ENCODE results near the gene NCKAP5L.
"Not testable (repeated sequence)": the region's sequence is repeated elsewhere in the genome, so short reads cannot be mapped to it uniquely, and the experiment has no call there.

The NCKAP5L gene, protein sequence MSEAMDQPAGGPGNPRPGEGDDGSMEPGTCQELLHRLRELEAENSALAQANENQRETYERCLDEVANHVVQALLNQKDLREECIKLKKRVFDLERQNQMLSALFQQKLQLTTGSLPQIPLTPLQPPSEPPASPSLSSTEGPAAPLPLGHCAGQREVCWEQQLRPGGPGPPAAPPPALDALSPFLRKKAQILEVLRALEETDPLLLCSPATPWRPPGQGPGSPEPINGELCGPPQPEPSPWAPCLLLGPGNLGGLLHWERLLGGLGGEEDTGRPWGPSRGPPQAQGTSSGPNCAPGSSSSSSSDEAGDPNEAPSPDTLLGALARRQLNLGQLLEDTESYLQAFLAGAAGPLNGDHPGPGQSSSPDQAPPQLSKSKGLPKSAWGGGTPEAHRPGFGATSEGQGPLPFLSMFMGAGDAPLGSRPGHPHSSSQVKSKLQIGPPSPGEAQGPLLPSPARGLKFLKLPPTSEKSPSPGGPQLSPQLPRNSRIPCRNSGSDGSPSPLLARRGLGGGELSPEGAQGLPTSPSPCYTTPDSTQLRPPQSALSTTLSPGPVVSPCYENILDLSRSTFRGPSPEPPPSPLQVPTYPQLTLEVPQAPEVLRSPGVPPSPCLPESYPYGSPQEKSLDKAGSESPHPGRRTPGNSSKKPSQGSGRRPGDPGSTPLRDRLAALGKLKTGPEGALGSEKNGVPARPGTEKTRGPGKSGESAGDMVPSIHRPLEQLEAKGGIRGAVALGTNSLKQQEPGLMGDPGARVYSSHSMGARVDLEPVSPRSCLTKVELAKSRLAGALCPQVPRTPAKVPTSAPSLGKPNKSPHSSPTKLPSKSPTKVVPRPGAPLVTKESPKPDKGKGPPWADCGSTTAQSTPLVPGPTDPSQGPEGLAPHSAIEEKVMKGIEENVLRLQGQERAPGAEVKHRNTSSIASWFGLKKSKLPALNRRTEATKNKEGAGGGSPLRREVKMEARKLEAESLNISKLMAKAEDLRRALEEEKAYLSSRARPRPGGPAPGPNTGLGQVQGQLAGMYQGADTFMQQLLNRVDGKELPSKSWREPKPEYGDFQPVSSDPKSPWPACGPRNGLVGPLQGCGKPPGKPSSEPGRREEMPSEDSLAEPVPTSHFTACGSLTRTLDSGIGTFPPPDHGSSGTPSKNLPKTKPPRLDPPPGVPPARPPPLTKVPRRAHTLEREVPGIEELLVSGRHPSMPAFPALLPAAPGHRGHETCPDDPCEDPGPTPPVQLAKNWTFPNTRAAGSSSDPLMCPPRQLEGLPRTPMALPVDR (N-terminal part only)

DNA sequence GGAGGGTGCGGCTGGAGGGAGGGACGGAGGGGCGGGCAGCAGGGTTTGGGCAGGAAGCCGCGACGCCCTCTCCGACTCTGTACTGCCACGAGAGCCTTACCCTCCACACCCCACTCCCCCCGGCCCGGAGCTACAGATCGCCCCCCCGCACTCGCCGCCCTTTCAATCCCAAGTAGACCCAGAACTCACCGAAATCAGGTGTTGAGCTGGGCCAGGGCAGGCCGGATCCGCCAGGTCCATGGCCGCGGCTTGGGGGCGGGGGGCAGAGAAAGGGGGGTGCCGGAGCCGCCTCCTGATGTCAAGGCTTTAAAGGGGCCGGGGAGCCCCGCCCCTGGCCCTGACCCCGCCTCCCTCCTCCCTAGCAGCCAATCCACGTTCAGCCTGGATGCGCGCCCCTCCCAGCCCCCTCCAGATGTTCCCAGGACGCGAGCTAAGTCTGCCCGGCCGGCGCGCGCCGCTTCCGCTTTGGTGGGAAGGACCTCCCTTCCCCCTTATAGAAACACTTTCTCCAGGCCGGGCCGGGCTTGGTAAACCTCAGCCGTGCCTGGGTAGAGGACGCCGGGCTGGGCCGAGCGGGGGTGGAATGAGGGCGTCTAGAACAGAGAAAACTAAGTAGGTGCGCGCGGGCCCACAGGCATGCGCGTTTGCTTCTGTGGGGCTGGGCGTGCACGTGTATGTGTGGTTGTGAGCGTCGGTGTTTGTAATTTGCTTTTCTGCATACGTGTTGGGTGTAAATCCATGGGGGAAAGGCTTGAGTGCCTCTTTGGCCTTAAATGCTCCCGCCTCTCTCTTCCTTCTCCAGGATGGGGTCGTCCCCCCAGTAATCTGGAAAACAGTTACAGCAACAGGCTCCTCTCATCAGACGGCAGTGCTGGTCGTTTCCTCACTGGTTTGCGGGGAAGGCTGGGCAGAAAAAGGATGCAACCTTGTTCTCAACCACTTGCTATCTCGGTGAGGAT, at the start of gene NCKAP5L:
Gene NCKAP5L, minus strand, starts transcription at position 281 of the 959 bp plus-strand sequence. CDS start 24,369 bp downstream, outside the sequence.
- DNase-seq (ENCODE audit: low spot score): peak; percentile 68

DNA sequence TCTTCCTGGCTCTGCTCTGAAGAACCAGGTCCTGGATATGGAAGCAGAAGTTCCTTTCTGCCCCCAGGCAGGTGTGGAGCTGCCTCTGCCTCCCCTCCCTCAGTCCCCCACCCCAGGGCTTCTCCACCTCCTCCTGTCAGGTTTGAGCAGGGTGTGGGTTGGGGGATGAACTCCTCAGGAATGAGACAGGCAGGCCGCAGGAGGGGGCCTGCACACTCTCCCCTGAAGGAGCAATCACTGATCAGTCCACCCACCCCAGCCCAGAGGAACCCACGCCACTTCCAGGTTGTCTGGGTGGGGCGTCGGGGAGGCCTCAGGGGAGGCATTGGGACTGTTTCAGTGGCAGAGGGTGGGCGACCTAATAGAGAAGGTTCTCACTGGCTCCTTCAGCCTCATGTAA, 48.9 kb upstream of the NCKAP5L start:
- no peak for DNase-seq (ENCODE audit: low spot score)

DNA sequence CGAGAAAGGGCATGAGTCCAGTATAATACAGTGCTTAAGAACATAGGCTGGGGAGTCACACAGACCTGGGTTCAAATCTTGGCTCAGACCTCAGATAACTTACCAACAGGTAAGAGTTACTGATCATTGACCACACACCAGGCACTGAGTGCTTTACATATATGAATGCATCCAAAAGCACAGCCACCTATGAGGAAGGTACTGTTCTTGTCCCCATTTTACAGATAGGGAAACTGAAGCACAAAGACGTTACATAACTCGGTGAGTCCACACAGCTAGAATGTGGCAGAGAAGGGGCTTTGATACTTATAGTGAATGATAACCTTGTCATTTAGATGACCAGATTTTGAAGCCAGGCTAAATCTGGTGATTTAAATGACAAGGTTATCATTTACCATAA, 47.9 kb upstream of the NCKAP5L start:
- no peak for DNase-seq (ENCODE audit: low spot score)

DNA sequence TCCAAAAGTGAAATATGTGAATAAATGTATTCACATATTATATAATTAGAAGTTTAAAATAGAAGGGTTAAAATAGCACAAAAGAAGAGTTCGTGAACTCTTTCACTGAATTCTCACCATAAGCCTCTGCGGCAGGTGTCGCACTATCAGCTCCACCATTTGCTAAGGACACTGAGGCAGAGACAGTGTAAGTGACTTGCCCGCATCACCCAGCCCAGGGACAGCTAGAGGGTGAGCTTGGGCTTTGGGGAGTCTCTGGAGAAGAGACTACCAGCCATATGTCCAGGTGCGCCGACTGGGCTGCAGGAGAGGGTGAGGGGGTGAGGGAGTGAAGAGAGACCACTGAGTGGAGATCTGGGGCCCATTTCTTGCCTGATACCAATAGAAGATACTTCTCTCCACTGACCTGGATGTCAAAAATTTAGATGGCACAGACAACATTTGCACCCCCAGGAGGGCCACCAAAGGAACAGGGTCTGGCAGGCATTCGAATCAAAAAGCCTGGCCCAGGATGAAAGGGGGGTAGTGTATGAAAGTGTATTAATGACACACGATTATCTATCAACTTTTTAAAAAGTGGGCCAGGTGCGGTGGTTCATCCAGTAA, 47.0 kb upstream of the NCKAP5L start:
- DNase-seq (ENCODE audit: low spot score): no peak

DNA sequence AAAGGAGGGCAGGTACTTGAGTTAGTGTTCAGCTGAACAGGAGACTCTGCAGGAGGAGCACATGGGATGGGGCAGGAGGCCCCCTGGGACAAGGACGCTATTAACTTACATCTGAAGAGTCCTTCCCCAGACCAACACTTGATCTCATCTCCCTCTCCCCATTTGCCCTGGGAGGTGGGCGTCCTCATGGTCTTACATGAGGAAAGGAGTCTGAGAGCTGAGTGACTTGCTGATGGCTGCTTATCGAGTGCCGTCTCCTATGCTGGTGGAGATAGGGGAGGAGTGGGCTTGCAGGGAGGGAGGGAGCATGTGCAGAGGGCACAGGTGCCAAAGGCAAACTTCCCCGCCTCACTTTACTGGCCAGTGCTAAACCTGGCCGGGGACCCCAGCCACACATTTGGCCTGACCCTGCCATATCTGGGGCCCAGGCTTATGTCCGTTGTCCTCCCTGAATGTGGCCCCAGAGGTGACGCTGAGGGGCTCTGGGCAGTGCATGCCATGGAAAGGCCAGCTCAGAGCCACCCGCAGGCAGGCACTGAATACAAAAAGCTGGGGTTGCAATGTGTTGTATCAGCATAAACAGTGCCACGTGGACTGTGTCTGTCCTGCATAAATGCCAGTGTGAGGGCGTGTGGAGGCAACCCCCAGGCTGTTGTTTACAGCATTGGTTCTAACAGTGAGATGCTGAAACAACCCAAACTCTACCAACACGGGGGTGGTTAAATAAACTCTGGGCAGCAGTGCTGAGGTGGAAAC, 46.1 kb upstream of the NCKAP5L start:
- no peak for DNase-seq (ENCODE audit: low spot score)

DNA sequence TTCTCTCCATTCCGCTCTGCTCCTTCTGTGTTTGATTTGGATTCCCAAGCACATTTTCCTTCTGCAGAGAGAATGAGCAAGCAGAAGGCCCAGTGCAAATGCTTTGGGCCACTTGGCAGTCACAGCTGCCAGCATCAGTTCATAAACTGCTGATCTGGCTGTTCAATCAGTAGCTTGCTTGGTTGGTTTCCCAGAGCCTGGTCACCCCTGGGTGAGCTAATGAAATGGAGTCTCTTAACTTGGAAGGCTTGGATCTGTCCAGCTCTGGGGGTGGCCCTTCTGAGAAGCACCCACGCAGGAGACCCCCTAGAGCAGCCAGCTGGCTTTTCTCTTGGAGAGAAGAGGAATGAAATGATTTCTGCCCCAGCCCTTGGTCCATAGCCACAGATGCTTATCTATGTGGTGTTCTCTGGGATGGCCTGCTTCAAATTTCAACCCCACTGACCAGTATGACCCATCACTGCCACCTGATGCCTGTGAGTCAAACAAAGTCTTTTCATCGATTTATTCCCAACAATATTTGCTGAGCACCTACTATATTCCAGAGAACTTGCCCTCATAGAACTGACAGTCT, 45.2 kb upstream of the NCKAP5L start:
- DNase-seq (ENCODE audit: low spot score): no peak

DNA sequence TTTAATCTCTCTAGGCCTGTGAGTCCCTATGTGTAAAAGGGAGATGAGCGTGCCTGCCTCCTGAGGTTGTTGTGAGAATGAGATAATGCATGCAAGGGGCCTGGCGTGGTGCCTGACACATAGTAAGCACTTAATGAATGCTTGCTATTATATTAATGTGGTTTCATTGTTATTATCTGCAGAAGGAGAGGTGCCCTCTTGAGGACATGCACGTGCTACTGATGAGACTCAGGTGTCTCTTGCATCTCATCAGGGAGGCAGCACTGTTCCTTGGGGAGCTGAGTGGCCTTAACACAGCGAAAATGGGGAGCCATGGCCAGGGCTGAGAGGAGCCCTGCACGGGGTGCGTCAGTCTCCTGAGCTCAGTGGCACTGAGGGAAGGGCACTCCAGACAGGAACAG, 44.6 kb upstream of the NCKAP5L start:
- peak; percentile 14 for DNase-seq (ENCODE audit: low spot score)

DNA sequence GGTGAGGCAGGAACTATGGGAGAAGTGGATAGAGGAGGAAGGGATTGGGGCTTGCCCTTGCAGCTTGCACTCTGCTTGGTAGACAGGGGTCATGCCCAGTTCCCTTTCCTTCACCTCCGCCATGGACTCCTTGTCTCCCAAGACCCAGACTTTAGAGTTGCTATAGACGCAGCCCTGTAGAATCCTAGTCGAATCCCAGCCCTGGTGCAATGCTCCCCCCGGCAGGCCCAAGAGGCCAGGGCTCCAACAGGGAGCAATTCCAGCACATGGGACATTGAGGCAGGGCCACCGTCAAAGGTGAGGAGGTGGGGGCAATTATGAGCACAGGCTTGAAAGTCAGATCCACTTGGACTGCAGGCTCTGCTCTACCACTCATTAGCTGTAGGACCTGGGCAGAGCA, 44.2 kb upstream of the NCKAP5L start:
- DNase-seq (ENCODE audit: low spot score): no peak

DNA sequence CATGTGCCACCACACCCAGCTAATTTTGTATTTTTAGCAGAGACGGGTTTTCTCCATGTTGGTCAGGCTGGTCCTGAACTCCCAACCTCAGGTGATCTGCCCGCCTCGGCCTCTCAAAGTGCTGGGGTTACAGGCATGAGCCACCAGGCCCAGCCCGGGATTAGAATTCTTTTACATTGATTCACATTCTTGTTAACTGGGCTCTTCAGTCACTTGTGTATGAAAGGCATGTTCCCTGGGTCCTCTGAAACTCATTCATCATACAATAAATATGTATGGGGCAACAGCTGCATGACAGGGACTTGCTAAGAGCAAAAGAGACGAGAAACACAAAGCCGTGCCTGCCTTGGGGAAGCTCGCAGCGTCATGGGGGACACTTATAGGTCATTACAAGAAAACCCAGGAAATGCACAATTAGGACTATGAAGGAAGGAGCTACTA, 43.6 kb upstream of the NCKAP5L start:
- not testable (repeated sequence) for DNase-seq (ENCODE audit: low spot score)

DNA sequence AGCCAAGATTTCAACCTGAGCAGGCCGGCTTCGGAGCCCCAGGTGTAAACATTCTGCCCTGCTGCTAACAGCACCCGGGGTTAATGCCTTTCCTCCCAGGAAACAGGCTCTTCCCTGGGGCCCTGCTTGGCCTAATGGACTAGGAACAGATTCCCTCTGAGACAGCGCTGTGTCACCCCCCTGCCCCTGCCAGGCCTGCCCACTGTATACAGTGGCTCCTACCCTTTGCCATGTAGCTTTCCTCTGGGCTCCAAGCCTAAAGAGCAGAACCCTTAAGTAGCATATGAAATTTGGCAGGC, 43.0 kb upstream of the NCKAP5L start:
- DNase-seq (ENCODE audit: low spot score): no peak

DNA sequence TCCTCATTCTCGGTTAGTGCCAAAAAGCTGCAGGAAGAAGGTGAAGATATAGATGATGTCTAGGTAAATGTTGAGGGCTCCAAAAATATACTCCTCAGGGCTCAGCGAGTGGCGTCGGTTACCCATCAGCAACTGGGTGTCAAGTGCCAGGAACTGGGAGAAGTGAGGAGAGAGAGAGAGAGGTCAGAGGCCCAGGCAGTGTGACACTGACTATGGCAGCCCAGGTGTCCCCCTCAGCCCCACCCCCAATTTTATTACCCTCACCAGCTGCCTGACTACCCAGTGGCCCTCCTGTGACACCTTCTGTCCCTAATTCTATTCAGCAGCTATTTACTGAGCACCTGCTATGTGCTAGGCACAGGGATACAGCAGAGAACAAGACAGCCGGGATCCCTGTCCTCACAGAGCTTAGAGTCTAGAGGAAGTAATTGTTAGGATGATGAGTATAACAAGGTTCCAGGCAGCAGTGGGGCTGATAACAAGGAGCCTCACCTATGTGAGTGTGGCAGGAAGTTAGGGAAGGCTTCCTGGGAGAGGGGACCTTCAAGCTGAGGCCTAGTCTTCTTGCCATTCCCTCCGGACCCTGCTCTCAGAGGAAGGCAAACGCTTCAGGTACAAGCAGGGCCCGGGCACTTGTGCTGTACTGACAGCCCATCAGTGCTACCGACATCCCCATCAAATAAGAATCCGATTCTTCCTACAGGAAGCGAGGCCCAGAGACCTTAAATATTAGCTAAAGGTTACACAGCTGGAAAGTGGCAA, 42.5 kb upstream of the NCKAP5L start:
- no peak for DNase-seq (ENCODE audit: low spot score)

DNA sequence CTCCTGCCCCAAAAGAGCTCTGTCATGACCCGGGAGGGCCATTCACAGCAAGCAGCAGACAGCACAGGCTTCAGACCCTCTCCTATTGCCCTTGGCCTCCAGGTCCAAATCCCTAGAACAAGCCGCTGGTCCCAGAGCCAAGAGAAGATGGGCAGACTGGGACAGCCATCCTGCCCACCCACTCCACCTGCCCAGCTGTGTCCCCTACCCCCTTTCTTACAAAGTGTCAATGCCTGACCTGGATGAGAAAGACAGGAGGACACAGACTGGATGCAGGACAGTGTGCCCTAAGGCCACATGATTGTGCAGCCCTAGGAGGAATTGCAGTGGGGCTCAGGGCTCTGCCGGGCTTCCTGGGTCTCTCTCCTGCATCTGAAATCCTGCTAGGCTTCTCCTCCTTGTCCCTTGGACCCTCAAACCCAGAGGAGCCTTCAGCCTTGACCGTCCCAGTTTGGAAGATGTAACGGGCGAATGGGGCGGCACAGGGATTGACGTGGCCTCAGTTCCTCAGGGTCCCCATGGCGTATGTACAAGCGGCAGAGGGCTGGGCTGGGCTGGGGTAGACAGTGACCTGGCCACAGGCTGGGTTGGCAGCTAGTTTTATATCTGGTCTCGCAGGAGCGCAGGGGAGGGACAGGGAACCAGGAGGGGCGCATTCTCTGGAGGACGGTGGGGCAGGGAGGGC, 41.7 kb upstream of the NCKAP5L start:
- DNase-seq (ENCODE audit: low spot score): no peak

DNA sequence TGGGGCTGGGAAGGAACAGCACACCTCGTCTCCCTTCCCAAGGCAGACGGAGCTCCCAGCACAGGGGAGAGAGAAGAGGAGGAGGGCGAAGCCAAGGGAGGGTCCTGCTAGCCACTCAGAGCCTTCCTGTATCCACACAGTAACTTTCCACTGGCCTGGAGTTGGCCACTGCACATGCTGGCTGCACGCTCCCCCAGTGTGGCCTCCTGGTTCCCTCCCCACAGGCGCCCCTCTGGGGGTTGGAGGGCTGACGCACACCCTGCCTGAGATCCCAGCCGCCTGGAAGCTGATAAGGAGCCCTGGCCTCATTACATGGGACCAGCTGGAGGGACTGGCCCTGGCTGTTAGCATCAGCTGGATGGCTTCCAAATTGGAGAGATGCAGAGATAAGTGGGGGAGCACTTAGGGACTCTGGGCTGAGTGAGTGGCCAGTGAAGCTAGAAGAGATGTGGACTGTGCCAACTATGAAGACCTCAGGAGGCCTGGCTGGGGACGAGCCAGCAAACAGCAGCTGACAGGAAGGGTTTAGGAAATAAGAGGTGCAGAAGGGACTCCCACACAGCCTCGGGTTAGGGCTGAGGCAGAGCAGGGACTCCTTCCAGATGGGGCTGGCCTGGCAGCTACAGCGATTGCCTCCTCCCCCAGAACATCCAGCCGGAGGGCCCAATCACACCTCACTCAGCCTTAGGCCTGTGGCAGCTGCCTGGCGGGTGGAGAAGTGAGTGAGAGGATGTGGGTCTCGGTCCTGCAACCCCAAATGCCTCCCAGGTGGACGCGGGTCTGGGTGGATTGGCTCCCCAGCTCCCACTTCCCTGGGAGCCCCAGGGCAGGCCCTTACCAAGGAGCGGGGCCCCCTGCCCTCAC, 41.0 kb upstream of the NCKAP5L start:
- peak; percentile 17 for DNase-seq (ENCODE audit: low spot score)

DNA sequence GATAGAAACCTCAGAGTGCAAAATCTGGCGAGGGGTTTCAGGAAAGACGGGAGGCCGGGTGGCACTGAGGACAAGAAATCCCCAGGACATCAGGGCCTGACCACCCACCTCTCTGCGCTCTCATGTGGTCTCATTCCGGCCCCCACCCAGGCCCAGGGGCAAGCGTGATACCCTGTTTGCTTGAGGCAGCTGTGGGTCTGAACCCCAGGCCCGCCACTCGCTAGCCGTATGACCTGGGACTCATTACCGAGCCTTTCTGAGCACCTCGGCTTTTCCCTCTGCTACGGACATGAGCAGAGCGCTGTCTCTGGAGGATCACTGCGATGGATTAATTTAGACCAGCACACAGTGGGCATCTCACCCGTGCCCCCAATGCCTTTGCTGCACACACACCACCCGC, 40.2 kb upstream of the NCKAP5L start:
- DNase-seq (ENCODE audit: low spot score): no peak

DNA sequence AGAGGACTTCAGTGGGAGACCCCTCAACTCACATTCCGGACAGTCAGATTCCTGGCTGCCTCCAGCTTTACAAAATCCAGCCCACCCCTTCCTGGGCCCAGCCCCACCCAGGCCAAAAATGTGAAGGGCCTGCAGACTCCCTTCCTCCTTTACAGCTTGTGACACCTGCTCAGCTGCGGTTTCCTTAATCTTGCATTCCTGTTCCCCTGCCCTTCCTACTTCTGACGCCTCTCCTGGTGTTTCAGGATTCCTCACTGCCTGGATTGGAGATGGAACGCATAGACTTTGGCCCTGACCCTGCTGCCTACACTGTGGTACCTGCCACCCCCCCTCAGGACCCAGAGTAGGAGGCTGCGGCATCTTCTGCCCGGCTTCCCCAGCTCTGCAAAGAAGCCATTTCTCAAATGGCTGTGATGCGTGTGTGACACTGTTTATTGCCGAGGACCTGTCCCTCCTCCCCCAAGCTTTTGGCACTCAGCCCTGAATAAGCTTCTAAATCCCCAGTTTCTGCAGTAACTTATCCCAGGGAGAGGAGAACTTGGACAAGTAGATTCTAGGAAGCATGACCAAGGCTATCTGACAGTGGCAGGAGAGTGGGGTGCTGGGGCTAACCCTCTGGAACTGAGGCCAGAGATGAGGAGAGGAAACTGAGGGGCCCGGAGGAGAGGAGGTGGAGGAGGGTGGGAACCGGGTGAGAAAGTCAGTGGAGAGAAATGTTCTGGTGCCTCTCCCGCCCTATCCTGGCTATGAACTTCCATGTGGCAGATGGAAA, 39.5 kb upstream of the NCKAP5L start:
- DNase-seq (ENCODE audit: low spot score): no peak

DNA sequence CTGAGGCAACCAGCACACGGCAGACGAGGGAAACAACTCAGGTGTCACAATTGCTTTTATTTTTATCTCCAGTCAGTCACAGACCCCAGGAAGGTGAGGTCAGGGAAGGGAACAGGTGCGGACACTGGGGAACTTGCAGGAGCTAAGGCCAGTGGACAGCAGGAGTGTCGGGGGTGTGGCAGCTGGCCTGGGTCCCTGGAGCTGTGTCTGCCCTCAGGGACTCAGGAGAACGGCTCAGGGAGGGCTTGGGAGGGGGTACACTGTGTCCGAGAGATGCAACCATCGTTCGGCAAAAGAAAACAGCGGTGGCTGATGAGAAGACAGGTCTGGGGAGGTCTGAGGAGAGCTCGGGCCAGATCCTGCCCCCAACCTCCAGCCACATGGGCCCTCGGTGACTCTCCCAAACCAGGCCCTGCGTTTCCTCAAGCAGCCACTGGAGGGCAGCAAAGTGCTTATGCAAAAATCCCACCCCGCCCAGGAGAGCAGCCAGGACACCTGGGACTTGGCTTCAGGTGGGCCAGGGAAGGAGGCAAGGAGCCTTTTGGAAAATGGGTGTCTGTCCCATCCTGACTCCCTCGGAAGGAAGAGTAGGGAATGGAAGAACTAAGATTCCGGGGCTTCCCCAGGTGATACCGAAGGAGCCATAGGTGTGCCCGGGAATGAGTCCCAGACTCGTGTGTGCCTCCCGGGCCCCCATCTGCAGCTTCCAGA, 38.8 kb upstream of the NCKAP5L start:
- DNase-seq (ENCODE audit: low spot score): peak; percentile 74

Data from hematopoietic multipotent progenitor cell treated with erythropoietin and hydrocortisone succinate and interleukin-3 and kit ligand, for 15 days (in vitro differentiated cells).